ENCODE measurements around the gene ANGEL1. TPM values are rescaled to one million over a fixed set of nuclear protein-coding genes. Genes with fewer than 3 reads are reported as not detected.

ANGEL1 gene
- total and polyA plus RNA-seq, 2 experiments from 2014 or later, result 11.0 to 15.3 TPM

DNA sequence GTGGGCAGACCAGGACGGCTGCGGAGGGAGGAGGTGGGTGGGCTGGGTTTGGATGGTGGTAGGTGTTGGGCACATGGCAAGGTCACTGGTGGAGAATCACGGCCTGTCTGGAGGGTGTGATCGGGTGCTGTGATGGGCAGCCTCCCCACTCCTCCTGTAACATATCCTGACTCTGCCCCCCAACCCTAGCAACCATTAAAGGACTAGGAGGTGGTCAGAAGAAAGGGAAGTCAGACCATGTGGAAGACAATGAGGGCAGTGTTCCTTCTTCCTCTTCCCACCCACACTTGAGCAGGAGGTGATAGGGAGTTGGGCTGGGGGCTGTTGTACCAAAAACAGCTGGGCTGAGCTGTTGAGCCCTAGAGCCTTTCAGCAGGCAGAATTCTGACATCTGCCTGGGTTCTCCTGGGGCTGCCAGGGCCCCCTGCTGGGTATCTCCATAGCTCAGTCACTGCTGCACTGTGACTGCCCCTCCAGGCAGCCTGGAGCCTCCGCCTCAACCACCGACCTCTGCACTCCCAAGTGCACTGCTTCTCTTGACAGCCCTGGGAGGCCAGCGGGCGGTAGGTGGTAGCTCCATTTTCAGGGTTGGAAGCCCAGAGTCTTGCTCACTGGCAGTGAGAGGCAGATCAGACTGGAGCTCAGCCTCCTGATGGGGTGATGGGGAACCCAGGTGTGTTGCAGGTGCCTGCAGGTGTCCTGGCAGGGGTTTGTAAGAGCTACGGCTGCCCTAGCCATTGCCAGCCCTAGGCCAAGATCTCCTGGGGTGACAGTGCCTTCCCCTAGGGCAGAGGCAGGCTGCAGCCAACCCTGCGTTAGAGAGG lies 36.0 kb downstream of the ANGEL1 start:
- H3K79me2 ChIP-seq, result no peaks in the 10 kb centered on the region
- H3K27ac ChIP-seq, result no peak overlapping the region
- H3K27me3 ChIP-seq, result no peaks in the 10 kb centered on the region
- WGBS (ENCODE audit: low lambda C conversion rate, missing lambda C conversion rate), result 74% methylated on average over 9 of the region's 10 CpGs
- no peak overlapping the region for H3K4me3 ChIP-seq
- H3K9me3 ChIP-seq (ENCODE audit: low read depth), result no peaks in the 10 kb centered on the region
- no peaks in the 10 kb centered on the region for H3K9me2 ChIP-seq (replicated peaks; ENCODE audit: insufficient read depth)
- H3K36me3 ChIP-seq (replicated peaks; ENCODE audit: insufficient read depth, low read depth), result no peaks in the 10 kb centered on the region
- peaks cover 15% of the 10 kb centered on the region for H3K4me1 ChIP-seq (ENCODE audit: insufficient read depth)
- H4K20me1 ChIP-seq (ENCODE audit: insufficient read depth, poor library complexity, severe bottlenecking), result no peaks in the 10 kb centered on the region
- no peak overlapping the region for H2AFZ ChIP-seq
- TF ChIP-seq EZH2 (IDR thresholded peaks at IDR 0.05; ENCODE audit: borderline replicate concordance) (no peak), CTCF (IDR thresholded peaks at IDR 0.05; ENCODE audit: poor library complexity) (no peak), EZH2phosphoT487 (IDR thresholded peaks at IDR 0.05; ENCODE audit: low read depth, severe bottlenecking, unreplicated experiment) (no peak)
- no peak for DNase-seq (ENCODE audit: low spot score)
- no peak overlapping the region for H3K4me2 ChIP-seq

DNA sequence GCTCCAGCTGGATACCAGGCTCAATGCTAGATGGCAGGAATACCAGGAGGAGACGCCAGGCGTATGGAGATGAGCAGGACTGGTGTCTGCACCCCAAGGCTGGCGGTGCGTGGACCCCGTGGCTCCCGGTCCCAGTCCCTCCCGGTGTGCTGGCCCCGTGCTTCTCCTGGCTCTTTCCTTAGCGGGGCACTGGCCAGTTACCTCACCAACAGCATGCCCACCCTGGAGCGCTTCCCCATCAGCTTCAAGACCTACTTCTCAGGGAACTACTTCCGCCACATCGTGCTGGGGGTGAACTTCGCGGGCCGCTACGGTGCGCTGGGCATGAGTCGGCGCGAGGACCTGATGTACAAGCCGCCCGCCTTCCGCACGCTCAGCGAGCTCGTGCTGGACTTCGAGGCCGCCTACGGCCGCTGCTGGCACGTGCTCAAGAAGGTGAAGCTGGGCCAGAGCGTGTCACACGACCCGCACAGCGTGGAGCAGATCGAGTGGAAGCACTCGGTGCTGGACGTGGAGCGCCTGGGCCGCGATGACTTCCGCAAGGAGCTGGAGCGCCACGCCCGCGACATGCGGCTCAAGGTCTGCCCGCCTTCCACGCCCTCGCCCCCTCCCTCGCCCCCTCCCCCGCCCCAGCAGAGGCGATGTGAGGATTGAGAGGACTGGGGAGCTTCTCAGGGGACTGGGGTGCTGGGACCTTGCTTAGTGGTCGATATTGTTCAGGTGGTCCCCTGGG lies 36.8 kb downstream of the ANGEL1 start:
- Histone ChIP-seq H3K9me3 (ENCODE audit: low read depth) (no peaks in the 10 kb centered on the region), H3K27ac (no peak overlapping the region), H3K4me3 (no peak overlapping the region), H3K79me2 (no peaks in the 10 kb centered on the region), H3K4me2 (no peak overlapping the region), H4K20me1 (ENCODE audit: insufficient read depth, poor library complexity, severe bottlenecking) (no peaks in the 10 kb centered on the region), H3K4me1 (ENCODE audit: insufficient read depth) (peaks cover 15% of the 10 kb centered on the region), H3K27me3 (no peaks in the 10 kb centered on the region), H3K36me3 (replicated peaks; ENCODE audit: insufficient read depth, low read depth) (no peaks in the 10 kb centered on the region), H2AFZ (no peak overlapping the region), H3K9me2 (replicated peaks; ENCODE audit: insufficient read depth) (no peaks in the 10 kb centered on the region)
- TF ChIP-seq EZH2 (IDR thresholded peaks at IDR 0.05; ENCODE audit: borderline replicate concordance) (no peak), EZH2phosphoT487 (IDR thresholded peaks at IDR 0.05; ENCODE audit: low read depth, severe bottlenecking, unreplicated experiment) (no peak), CTCF (IDR thresholded peaks at IDR 0.05; ENCODE audit: poor library complexity) (no peak)
- DNase-seq (ENCODE audit: low spot score), result no peak
- WGBS (ENCODE audit: low lambda C conversion rate, missing lambda C conversion rate), result 97% methylated on average over 36 of the region's 54 CpGs

GRCh38 chr14:76774821-76775694 lies 37.6 kb downstream of the ANGEL1 start:
- peaks cover 15% of the 10 kb centered on the region for H3K4me1 ChIP-seq (ENCODE audit: insufficient read depth)
- DNase-seq (ENCODE audit: low spot score), result no peak
- H3K27me3 ChIP-seq, result no peaks in the 10 kb centered on the region
- H3K4me2 ChIP-seq, result no peak overlapping the region
- TF ChIP-seq EZH2phosphoT487 (IDR thresholded peaks at IDR 0.05; ENCODE audit: low read depth, severe bottlenecking, unreplicated experiment) (no peak), CTCF (IDR thresholded peaks at IDR 0.05; ENCODE audit: poor library complexity) (no peak), EZH2 (IDR thresholded peaks at IDR 0.05; ENCODE audit: borderline replicate concordance) (no peak)
- no peaks in the 10 kb centered on the region for H3K79me2 ChIP-seq
- H3K4me3 ChIP-seq, result no peak overlapping the region
- no peaks in the 10 kb centered on the region for H3K9me2 ChIP-seq (replicated peaks; ENCODE audit: insufficient read depth)
- no peak overlapping the region for H2AFZ ChIP-seq
- H4K20me1 ChIP-seq (ENCODE audit: insufficient read depth, poor library complexity, severe bottlenecking), result no peaks in the 10 kb centered on the region
- H3K36me3 ChIP-seq (replicated peaks; ENCODE audit: insufficient read depth, low read depth), result no peaks in the 10 kb centered on the region
- no peaks in the 10 kb centered on the region for H3K9me3 ChIP-seq (ENCODE audit: low read depth)
- 88% methylated on average over 22 of the region's 22 CpGs for WGBS (ENCODE audit: low lambda C conversion rate, missing lambda C conversion rate)
- no peak overlapping the region for H3K27ac ChIP-seq
